GM21786 (cell line): ENCODE measurements around the gene WDR7.

ENCODE experiments used
- ATAC-seq: cut with Tn5 transposase; IDR thresholded peaks from one replicate; pipeline ENCODE4 v1.9.1; 2021; ENCODE audit not compliant: unreplicated experiment

WDR7 gene

GRCh38 chr18:57073501-57074187 lies 422.5 kb downstream of the WDR7 start:
- ATAC-seq, result no peak

GRCh38 chr18:57075716-57076400 lies 424.7 kb downstream of the WDR7 start:
- ATAC-seq, result no peak

DNA sequence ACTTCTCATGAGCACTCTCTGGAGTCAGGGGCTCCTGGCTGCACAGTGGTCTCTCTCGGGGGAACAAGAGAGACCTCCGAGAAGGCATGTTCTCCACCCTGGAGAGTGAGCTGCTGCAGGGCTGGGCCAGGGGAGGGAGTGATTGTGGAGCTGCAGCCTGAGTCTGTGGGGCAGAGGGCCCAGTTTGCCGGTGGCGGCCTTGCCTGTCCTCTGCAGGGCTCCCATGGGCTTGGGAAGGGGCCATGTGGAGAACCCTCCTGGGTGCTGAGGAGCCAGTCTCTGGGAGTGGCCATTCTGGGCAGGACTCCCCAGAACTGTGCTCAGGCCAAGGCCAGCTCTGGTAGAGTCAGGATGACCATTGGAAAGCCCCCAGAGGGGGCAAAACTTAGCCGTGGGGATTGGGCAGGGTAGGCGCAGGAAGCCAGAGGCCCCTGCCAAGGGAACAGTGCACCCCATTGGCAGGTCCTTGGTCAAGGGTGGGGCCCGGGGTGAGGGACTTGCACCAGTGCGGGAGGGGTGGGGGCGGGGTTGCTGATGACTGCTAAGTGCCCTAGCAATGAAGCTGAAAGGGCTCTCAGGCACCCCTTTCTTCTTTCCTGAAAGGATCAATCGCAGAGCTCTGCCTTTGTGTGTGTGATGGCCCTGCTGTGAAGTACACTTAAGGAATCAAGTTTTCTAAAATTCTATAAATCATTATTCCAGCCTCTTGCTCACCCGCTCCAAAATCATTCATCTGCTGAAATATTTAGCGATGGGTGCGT lies 426.0 kb downstream of the WDR7 start:
- ATAC-seq, result no peak

GRCh38 chr18:57077786-57078552 lies 426.8 kb downstream of the WDR7 start:
- ATAC-seq, result peak; percentile 90

GRCh38 chr18:57078614-57079013 lies 427.5 kb downstream of the WDR7 start:
- ATAC-seq, result no peak

GRCh38 chr18:57080479-57080878 lies 429.3 kb downstream of the WDR7 start:
- ATAC-seq, result no peak

GRCh38 chr18:57081899-57082298 lies 430.7 kb downstream of the WDR7 start:
- no peak for ATAC-seq

DNA sequence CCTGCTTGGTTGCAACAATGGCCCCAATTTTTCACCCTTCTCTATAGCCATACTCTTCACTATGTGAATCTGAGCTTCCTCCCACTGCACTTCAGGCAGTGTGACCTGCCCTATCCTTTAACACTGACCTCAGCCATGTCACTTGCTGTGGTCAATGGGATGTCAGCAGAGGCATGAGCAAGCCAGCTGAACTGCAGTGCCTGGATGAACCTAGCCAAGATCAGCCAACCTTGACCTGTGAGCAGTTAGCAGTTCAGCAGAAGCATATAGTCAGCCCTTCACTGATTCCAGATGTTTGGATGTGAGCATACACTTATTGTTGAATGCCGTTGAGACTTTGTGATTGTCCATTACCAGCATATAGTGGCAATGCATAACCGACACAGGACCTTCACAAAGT lies 432.3 kb downstream of the WDR7 start:
- no peak for ATAC-seq

- ATAC-seq, result peak; percentile 76
Measured at GRCh38 chr18:57084331-57085271, 433.4 kb downstream of the WDR7 start.

DNA sequence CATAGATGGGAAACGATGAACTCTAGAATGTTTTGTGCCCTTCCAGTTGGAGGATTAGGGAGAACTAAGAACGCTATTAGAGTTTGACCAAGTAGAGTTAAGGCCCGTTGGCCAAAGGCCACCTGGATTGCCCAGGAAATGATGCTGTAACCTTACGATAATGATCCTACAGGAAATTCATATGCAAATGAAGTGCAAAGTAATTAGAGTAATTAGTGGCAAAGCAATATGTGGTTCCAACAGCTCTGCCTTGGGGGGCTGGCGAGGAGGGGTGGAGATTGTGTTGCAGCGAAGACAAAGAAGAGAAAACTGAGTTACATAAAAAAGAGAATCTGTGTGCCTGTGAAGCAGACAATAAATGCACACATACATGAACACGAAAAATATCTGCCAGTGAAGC lies 434.2 kb downstream of the WDR7 start:
- no peak for ATAC-seq

DNA sequence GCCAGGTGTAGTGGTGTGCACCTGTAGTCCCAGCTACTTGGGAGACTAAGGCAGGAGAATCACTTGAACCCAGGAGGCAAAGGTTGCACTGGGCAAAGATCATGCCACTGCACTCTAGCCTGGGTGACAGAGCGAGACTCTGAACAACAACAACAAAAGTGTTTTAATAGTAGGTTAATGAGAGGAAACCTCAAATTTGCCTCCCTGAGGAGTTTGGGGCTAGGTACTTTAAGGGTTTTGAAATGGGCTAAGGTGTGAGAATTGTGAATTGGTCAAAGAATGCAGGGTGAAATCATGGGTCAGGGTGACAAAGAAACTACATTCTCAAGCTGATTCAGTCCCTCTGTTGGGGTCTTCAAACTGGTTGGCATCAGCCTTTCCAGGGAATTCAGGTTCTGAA lies 435.0 kb downstream of the WDR7 start:
- no peak for ATAC-seq
